ENCODE results near the gene CTNND1. TPM values are rescaled to one million over a fixed set of nuclear protein-coding genes. Genes with fewer than 3 reads are reported as not detected.

CTNND1 gene
- total and polyA plus RNA-seq, 2 of the 8 experiments (the other 6 are each of a cell fraction or from before 2014, with no cell fraction given), result 91.9 to 164 TPM

DNA sequence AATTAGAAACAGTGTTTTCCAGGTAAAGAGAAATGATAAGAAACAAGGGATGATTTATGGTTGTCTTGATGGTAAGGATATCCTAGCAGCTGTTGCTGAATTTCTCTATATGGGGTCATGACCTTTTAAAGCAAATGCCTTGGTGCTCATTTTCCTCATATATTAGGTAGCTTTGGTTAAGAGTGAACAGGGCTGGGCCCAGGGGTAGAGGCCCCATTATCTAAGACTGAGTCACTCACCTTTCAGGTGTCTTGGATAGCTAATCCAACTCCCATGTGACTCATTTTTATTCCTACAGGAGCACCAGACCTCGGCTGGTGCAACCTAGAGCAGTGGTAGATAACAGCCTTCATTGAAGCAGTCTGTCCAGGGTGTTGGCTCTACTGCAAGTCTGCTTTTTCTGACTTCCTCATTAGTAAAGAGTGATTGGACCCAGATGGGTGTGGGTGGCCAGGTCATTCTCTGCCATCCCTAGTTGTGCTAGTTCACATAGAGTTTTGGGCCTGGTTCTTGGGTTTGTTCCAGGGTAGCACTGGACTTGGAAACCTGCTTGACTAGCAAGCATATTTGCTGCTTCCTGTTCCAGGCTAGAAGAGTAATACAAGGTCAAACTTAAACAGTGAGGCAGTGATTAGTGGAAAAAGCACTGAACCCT, 37.4 kb downstream of the CTNND1 start:
- no peaks in the 10 kb centered on the region for H3K27me3 ChIP-seq (replicated peaks in 1 of 4; ENCODE audit: control insufficient read depth in 3 of 4, extremely low read depth in 1 of 4, insufficient read depth in 3 of 4, low read length in 3 of 4)
- H3K36me3 ChIP-seq (ENCODE audit: control insufficient read depth in 2 of 4, insufficient read depth in 4 of 4, low read length in 3 of 4), result peaks cover 30 to 52% (median 46%) of the 10 kb centered on the region in 4 experiments
- no peak overlapping the region for H3K18ac ChIP-seq (ENCODE audit: extremely low read depth, low read length)
- no peak for DNase-seq (ENCODE audit: low read depth in 1 of 2, low spot score in 2 of 2)
- H4K91ac ChIP-seq (replicated peaks; ENCODE audit: insufficient read length, low read length), result no peak overlapping the region
- TF ChIP-seq CEBPB (IDR thresholded peaks at IDR 0.05; ENCODE audit: low read depth, low read length), result no peak
- no peak for TF ChIP-seq BACH1 (IDR thresholded peaks at IDR 0.05; ENCODE audit: low read length)
- no peak for TF ChIP-seq NANOG (IDR thresholded peaks at IDR 0.05; ENCODE audit: insufficient read depth, low read depth, low read length, poor library complexity, severe bottlenecking)
- no peak for TF ChIP-seq TBP (IDR thresholded peaks at IDR 0.05; ENCODE audit: low read depth, low read length)
- TF ChIP-seq MAFK (IDR thresholded peaks at IDR 0.05; ENCODE audit: low read depth, low read length), result no peak
- TF ChIP-seq JUN (IDR thresholded peaks at IDR 0.05; ENCODE audit: low read depth, low read length), result no peak
- no peak for TF ChIP-seq SAP30 (IDR thresholded peaks at IDR 0.05; ENCODE audit: insufficient read depth, insufficient replicate concordance, low read length)
- TF ChIP-seq EGR1 (IDR thresholded peaks at IDR 0.05; ENCODE audit: borderline replicate concordance, low read depth, low read length), result no peak
- TF ChIP-seq RBBP5 (IDR thresholded peaks at IDR 0.05; ENCODE audit: borderline replicate concordance, low read depth, low read length), result no peak
- CTCF ChIA-PET (ENCODE audit: partially characterized antibody), result interaction anchor here (1.0 to 7.0 kb wide), 7 partner anchors 12 to 65 kb away, joined by 4 to 182 read pairs (median 24); partner anchors contain the start of genes BTBD18, CTNND1 and SELENOH
- H2BK5ac ChIP-seq (ENCODE audit: low read depth, low read length), result 0 out of 2 replicates have a peak overlapping the region, but pooled peaks have one; percentile 22
- no peak overlapping the region for H3K56ac ChIP-seq (replicated peaks; ENCODE audit: insufficient read length, low read depth, low read length)
- H2AK5ac ChIP-seq (ENCODE audit: low read depth, low read length), result no peak overlapping the region
- H2AFZ ChIP-seq (ENCODE audit: low read length), result no peak overlapping the region
- no peak overlapping the region for H4K8ac ChIP-seq (ENCODE audit: extremely low read depth, insufficient read depth, low read length)
- no peak overlapping the region for H3K4me3 ChIP-seq (ENCODE audit: extremely low read depth in 1 of 4, insufficient read depth in 2 of 4, low read depth in 3 of 4, low read length in 4 of 4)
- no peaks in the 10 kb centered on the region for H3K23me2 ChIP-seq (ENCODE audit: low read depth, low read length)
- no peak overlapping the region for H3K4me2 ChIP-seq (ENCODE audit: insufficient read depth in 1 of 2, low read depth in 2 of 2, low read length in 2 of 2)
- no peak overlapping the region for H4K5ac ChIP-seq (ENCODE audit: insufficient read length, low read depth, low read length)
- peaks cover 0 to 53% of the 10 kb centered on the region in 2 experiments; a peak in 3 of 4 replicates for H3K79me2 ChIP-seq (ENCODE audit: control insufficient read depth in 1 of 2, insufficient read depth in 2 of 2, low read length in 2 of 2)
- H3K9ac ChIP-seq (replicated peaks in 1 of 4; ENCODE audit: extremely low read depth in 1 of 4, low read depth in 3 of 4, low read length in 3 of 4), result no peak overlapping the region
- H2BK20ac ChIP-seq (ENCODE audit: low read length), result no peak overlapping the region
- no peak overlapping the region; the same call in 1 of the 2 replicates for H2BK12ac ChIP-seq (ENCODE audit: low read depth, low read length)
- H3K23ac ChIP-seq (ENCODE audit: insufficient read length), result no peak overlapping the region
- peaks cover 2 to 7% of the 10 kb centered on the region in 2 experiments for H4K20me1 ChIP-seq (replicated peaks in 1 of 2; ENCODE audit: control insufficient read depth in 1 of 2, insufficient read depth in 2 of 2, low read length in 2 of 2)
- H2BK15ac ChIP-seq (ENCODE audit: low read length), result no peak overlapping the region
- 93% methylated on average over 1 of the region's 1 CpG; no CpG with 5 or more reads in 1 of the 2 experiments for WGBS, 2 experiments (ENCODE audit: extremely low coverage in 1 of 2, insufficient coverage in 1 of 2, insufficient read length in 1 of 2, insufficient replicate concordance in 2 of 2, low coverage in 1 of 2, low lambda C conversion rate in 2 of 2, missing lambda C conversion rate in 1 of 2)
- no peak overlapping the region for H2BK120ac ChIP-seq (replicated peaks; ENCODE audit: low read depth, low read length)
- peaks cover 9% of the 10 kb centered on the region; the same call in 1 of the 2 replicates for H3K79me1 ChIP-seq (ENCODE audit: low read depth, low read length)
- FAIRE-seq, result no peak
- POLR2A ChIA-PET (ENCODE audit: partially characterized antibody), result interaction anchor here (1.0 to 6.5 kb wide), 7 partner anchors 10 to 70 kb away, joined by 3 to 48 read pairs (median 18); partner anchors contain the start of genes BTBD18 and CTNND1
- H3K9me3 ChIP-seq (ENCODE audit: insufficient read depth in 2 of 2, low read depth in 1 of 2, low read length in 1 of 2), result no peaks in the 10 kb centered on the region
- H3K14ac ChIP-seq (ENCODE audit: insufficient read length), result no peak overlapping the region
- H3K4ac ChIP-seq (replicated peaks; ENCODE audit: insufficient read length, low read depth, low read length), result no peak overlapping the region
- H3K27ac ChIP-seq (ENCODE audit: low read depth, low read length), result no peak overlapping the region
- peaks cover 0 to 2% (median 0%) of the 10 kb centered on the region in 4 experiments; a peak in 2 of 7 replicates for H3K4me1 ChIP-seq (replicated peaks in 1 of 4; ENCODE audit: control insufficient read depth in 3 of 4, insufficient read depth in 4 of 4, low read length in 3 of 4)
